K562 (cell line): ENCODE data around the gene MTF1. TPM values are rescaled to one million over a fixed set of nuclear protein-coding genes. Genes with fewer than 3 reads are reported as not detected.

Source experiments
- ATAC-seq: fragments of 200-7000 bp; cut with Tn5 transposase; 3 replicates; pipeline ENCODE4 v1.9.1; 2020; ENCODE audit warnings: moderate library complexity
- BruUV-seq: library from RNA; stranded (reverse); fragments of 400-500 nt; replicated peaks from 2 replicates; lab custom pipeline; 2021; lab: Mats Ljungman, UMichigan
- CTCF ChIA-PET: fragments of 300-600 bp; formaldehyde crosslinking; extraction: SDS; loops from one replicate; lab custom pipeline; 2021; ENCODE audit warnings: low intra/inter-chr PET ratio; lab: Yijun Ruan, JAX
- POLR2A ChIA-PET: fragments of 300-600, 350-650 bp; sonication (Branson Sonifier 250); formaldehyde crosslinking; extraction: SDS; loops from one replicate; lab custom pipeline; 2021; ENCODE audit warnings: antibody characterized with exemption, inconsistent platforms; lab: Yijun Ruan, JAX
- DNase-seq, 4 experiments: peaks; one replicate each; pipeline versions ENCODE4 v3.0.0 to v3.0.0-alpha.2; 2011 to 2018; ENCODE audit warnings: low spot score in 3 of 4, mixed read lengths in 3 of 4; ENCODE audit errors: extremely low read depth in 1 of 4
- FAIRE-seq: peaks from 2 replicates; lab custom pipeline; 2011; peaks lifted over from hg19 to GRCh38; lab: Jason Lieb, UNC
- H2AFZ ChIP-seq: 2 replicates; pipeline ENCODE4 v1.6.0; 2011; ENCODE audit warnings: low read depth, low read length, control low read depth, inconsistent platforms
- H3K27ac ChIP-seq: fragments of 200-600 bp; 3 replicates; pipeline ENCODE4 v1.8.0; 2011; ENCODE audit warnings: low read depth, mild to moderate bottlenecking, control low read depth, inconsistent platforms, low read length, moderate library complexity, mixed read lengths; ENCODE audit errors: extremely low read depth
- H3K27me3 ChIP-seq, 2 experiments: fragments of 300-600 bp in 1 of 2; 2 replicates in 1 of 2; 3 replicates in 1 of 2; pipeline versions ENCODE4 v1.6.0 to v1.8.0; 2011; ENCODE audit warnings: inconsistent platforms in 2 of 2, low read length in 2 of 2, mild to moderate bottlenecking in 1 of 2, mixed read lengths in 1 of 2, moderate library complexity in 1 of 2; ENCODE audit not compliant: control insufficient read depth in 2 of 2, insufficient read depth in 2 of 2
- H3K36me3 ChIP-seq: fragments of 300-600 bp; 3 replicates; pipeline ENCODE4 v1.8.0; 2011; ENCODE audit warnings: mild to moderate bottlenecking, low read length, inconsistent platforms; ENCODE audit not compliant: control insufficient read depth, insufficient read depth
- H3K4me1 ChIP-seq, 2 experiments: fragments of 200-600 bp in 1 of 2; replicated peaks in 1 of 2; 2 replicates in 1 of 2; 3 replicates in 1 of 2; pipeline versions ENCODE4 v1.5.1 to v1.8.0; 2011; ENCODE audit warnings: inconsistent platforms in 2 of 2, low read length in 2 of 2, mild to moderate bottlenecking in 1 of 2, mixed read lengths in 1 of 2, moderate library complexity in 1 of 2; ENCODE audit not compliant: control insufficient read depth in 2 of 2, insufficient read depth in 2 of 2
- H3K4me2 ChIP-seq: 2 replicates; pipeline ENCODE4 v1.6.1; 2011; ENCODE audit warnings: low read length, control low read depth, inconsistent platforms, mixed read lengths; ENCODE audit not compliant: insufficient read depth
- H3K4me3 ChIP-seq: fragments of 200-600 bp; sonication (generic), shearing (Covaris generic); 2 replicates; pipeline ENCODE4 v1.5.1; 2016; ENCODE audit warnings: control low read depth, inconsistent platforms
- H3K79me2 ChIP-seq: fragments of 200-600 bp; 3 replicates; pipeline ENCODE4 v1.8.0; 2011; ENCODE audit warnings: low read length, inconsistent platforms; ENCODE audit not compliant: control insufficient read depth, insufficient read depth
- H3K9ac ChIP-seq, 2 experiments: 2 replicates each; pipeline versions ENCODE4 v1.6.0 to v1.6.1; 2011; ENCODE audit warnings: low read depth in 2 of 2, low read length in 2 of 2, control low read depth in 1 of 2, inconsistent platforms in 1 of 2, mild to moderate bottlenecking in 1 of 2, mixed read lengths in 1 of 2; ENCODE audit not compliant: insufficient read depth in 1 of 2
- H3K9me1 ChIP-seq: one replicate; pipeline ENCODE4 v1.6.0; 2011; ENCODE audit warnings: inconsistent platforms, mild to moderate bottlenecking, low read length, moderate library complexity; ENCODE audit not compliant: control insufficient read depth, insufficient read depth
- H3K9me3 ChIP-seq: replicated peaks from 2 replicates; pipeline ENCODE4 v1.5.1; 2011; ENCODE audit warnings: low read depth, low read length, inconsistent platforms; ENCODE audit not compliant: control insufficient read depth, insufficient read depth
- H4K20me1 ChIP-seq: replicated peaks from 2 replicates; pipeline ENCODE4 v1.6.1; 2011; ENCODE audit warnings: low read length, inconsistent platforms, mixed read lengths; ENCODE audit not compliant: control insufficient read depth, insufficient read depth
- CBX2 ChIP-seq: fragments of 200-600 bp; sonication (generic); IDR thresholded peaks from one replicate; pipeline ENCODE4 v1.6.1; 2012; ENCODE audit warnings: mild to moderate bottlenecking, low read length, inconsistent platforms; ENCODE audit not compliant: insufficient read depth, poor library complexity, severe bottlenecking
- CREM ChIP-seq: IDR thresholded peaks from 2 replicates; pipeline ENCODE4 v1.6.1; 2014; ENCODE audit warnings: antibody characterized with exemption, low read depth
- WGBS: fragments of 100-300 bp; shearing (Covaris generic); methylation state at CpG from one replicate; pipeline ENCODE4 v1.1.6; 2016; ENCODE audit warnings: low coverage, mixed read lengths; ENCODE audit not compliant: insufficient coverage; ENCODE audit errors: missing lambda C conversion rate; 5-methylcytosine and 5-hydroxymethylcytosine counted together
- in situ Hi-C: fragments of 300-500 bp; cut with MboI; formaldehyde crosslinking; loops from 4 replicates; pipeline ENCODE4 v1.15.0; 2018; ENCODE audit warnings: inconsistent platforms, mixed read lengths
- intact Hi-C: fragments of 100-400 bp; cut with micrococcal nuclease; formaldehyde crosslinking; loops from 2 replicates; pipeline ENCODE4 v1.14.2; 2022
- polyA plus RNA-seq, 8 experiments: library from polyadenylated mRNA; depleted of rRNA in 4 of 8; stranded (reverse) in 5 of 8; unstranded in 3 of 8; fragments of >200 nt; fragmentation: Nextera tagmentation in 2 of 8; fragmentation: Illumina TruSeq in 1 of 8; extraction: Ambion mirVana in 2 of 8; extraction: Trizol in 1 of 8; gene quantifications; 2 replicates each; pipeline versions ENCODE4 v1.2.1 to v1.2.3, GENCODE V29; 2011 to 2014; ENCODE audit warnings: inconsistent platforms in 1 of 8, missing spikeins in 1 of 8
- total RNA-seq, 7 experiments: library from RNA; depleted of rRNA in 6 of 7; stranded (reverse); fragments of >200 nt in 6 of 7; fragmentation: Illumina TruSeq in 2 of 7; extraction: Trizol in 2 of 7; gene quantifications; 2 replicates each; pipeline versions ENCODE4 v1.2.1 to v1.2.3, GENCODE V29; 2011 to 2021; ENCODE audit warnings: low replicate concordance in 1 of 7
- TF ChIP-seq, protein P1 (sequence below), 3 experiments: IDR thresholded peaks in 2 of 3; conservative IDR thresholded peaks in 1 of 3; 2 replicates each; pipeline ENCODE4 v1.5.1; 2011 to 2012; ENCODE audit warnings: low read length in 3 of 3, mild to moderate bottlenecking in 3 of 3, control low read depth in 2 of 3, improper control_type of control experiment in 1 of 3, inconsistent platforms in 1 of 3, low read depth in 1 of 3, mixed read lengths in 1 of 3, moderate library complexity in 1 of 3; ENCODE audit not compliant: insufficient read depth in 2 of 3
- TF ChIP-seq, protein P2 (sequence below): sonication (generic); IDR thresholded peaks from 2 replicates; pipeline ENCODE4 v1.6.1; 2016

Gene MTF1
- total and polyA plus RNA-seq, 9 of the 15 experiments (the other 6 are each of a cell fraction or from before 2014, with no cell fraction given) = 1.1 to 12.2 (median 4.3) TPM

DNA sequence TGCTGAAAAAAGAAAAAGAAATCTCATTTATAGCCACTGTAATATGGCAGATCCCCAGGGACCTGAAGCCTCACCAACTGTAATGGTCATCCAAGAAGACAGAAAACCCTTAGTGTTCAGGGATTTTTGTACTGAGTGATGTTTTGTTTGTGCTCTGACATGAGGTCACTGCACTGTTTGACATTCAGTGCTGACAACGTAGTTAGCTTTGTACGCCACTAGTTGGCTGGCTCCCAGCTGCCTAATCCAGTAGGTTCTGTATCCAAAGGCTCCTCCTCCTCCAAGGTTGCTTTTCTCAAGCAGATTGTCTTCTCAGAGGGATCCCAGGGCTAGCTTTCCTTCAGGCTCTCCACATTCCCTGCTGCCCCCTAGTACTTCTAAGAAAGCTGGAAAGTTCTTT, 41.9 kb downstream of the MTF1 start:
- ChIA-PET CTCF (no interaction called here), POLR2A (interaction anchor here (0.6 to 1.8 kb wide), 4 partner anchors 9 to 286 kb away, joined by 4 to 10 read pairs (median 4); partner anchors contain the start of genes C1orf122, MTF1 and YRDC)
- in situ Hi-C loops = no loop called here
- Histone ChIP-seq H3K4me3 (no peak overlapping the region), H3K4me2 (no peak overlapping the region), H3K9me1 (no peaks in the 10 kb centered on the region), H3K9me3 (no peaks in the 10 kb centered on the region)
- peak in 2 of 4 experiments; percentile 15 to 36 for DNase-seq
- TF ChIP-seq CBX2 (no peak), CREM (0 out of 2 replicates have a peak, but pooled peaks have one; percentile 11)
- TF ChIP-seq, protein P1, sequence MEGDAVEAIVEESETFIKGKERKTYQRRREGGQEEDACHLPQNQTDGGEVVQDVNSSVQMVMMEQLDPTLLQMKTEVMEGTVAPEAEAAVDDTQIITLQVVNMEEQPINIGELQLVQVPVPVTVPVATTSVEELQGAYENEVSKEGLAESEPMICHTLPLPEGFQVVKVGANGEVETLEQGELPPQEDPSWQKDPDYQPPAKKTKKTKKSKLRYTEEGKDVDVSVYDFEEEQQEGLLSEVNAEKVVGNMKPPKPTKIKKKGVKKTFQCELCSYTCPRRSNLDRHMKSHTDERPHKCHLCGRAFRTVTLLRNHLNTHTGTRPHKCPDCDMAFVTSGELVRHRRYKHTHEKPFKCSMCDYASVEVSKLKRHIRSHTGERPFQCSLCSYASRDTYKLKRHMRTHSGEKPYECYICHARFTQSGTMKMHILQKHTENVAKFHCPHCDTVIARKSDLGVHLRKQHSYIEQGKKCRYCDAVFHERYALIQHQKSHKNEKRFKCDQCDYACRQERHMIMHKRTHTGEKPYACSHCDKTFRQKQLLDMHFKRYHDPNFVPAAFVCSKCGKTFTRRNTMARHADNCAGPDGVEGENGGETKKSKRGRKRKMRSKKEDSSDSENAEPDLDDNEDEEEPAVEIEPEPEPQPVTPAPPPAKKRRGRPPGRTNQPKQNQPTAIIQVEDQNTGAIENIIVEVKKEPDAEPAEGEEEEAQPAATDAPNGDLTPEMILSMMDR (IDR thresholded peaks at IDR 0.05 in 2 of 3, conservative IDR thresholded peaks at IDR 0.05 in 1 of 3; ENCODE audit: insufficient read depth in 2 of 3, low read depth in 1 of 3, low read length in 3 of 3) = 0 out of 6 replicates have a peak, but pooled peaks of 1 of the 3 experiments have one; percentile 20
- TF ChIP-seq, protein P2, sequence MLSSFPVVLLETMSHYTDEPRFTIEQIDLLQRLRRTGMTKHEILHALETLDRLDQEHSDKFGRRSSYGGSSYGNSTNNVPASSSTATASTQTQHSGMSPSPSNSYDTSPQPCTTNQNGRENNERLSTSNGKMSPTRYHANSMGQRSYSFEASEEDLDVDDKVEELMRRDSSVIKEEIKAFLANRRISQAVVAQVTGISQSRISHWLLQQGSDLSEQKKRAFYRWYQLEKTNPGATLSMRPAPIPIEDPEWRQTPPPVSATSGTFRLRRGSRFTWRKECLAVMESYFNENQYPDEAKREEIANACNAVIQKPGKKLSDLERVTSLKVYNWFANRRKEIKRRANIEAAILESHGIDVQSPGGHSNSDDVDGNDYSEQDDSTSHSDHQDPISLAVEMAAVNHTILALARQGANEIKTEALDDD = peak; percentile 45; the same call in 1 of the 2 replicates
- TF ChIP-seq, all 486 proteins: peak for 3
- intact Hi-C loops = loop anchor here (10.0 kb wide), 1 partner anchor 157 kb away; no protein-coding TSS in a partner anchor
- H4K20me1 ChIP-seq = 0 out of 2 replicates have a peak, but pooled peaks cover 4% of the 10 kb centered on the region
- no peak overlapping the region; a peak in 1 of 4 replicates for H3K9ac ChIP-seq
- WGBS = 26% methylated on average over 2 of the region's 2 CpGs
- no peaks in the 10 kb centered on the region for H3K27me3 ChIP-seq
- ATAC-seq = peak; percentile 80
- no TSS peak for BruUV-seq
- no peaks in the 10 kb centered on the region for H3K4me1 ChIP-seq
- no peak overlapping the region for H3K27ac ChIP-seq
- no peak overlapping the region for H2AFZ ChIP-seq
- peaks cover 70% of the 10 kb centered on the region for H3K36me3 ChIP-seq
- FAIRE-seq = peak; percentile 66
- H3K79me2 ChIP-seq = no peaks in the 10 kb centered on the region
